MCF 10A (cell line): ENCODE data around the gene FATE1. TPM values are rescaled to one million over a fixed set of nuclear protein-coding genes. Genes with fewer than 3 reads are reported as not detected.

Experiments used
- BruUV-seq: library from RNA; stranded (reverse); fragments of 400-500 nt; replicated peaks from 2 replicates; lab custom pipeline; 2021; lab: Mats Ljungman, UMichigan
- CTCF ChIA-PET: fragments of 300-600 bp; sonication (Branson Sonifier 250); formaldehyde crosslinking; extraction: SDS; loops from one replicate; lab custom pipeline; 2021; ENCODE audit warnings: antibody characterized with exemption, inconsistent platforms; lab: Yijun Ruan, JAX
- POLR2A ChIA-PET: fragments of 300-600, 350-650 bp; sonication (Branson Sonifier 250); formaldehyde crosslinking; extraction: SDS; loops from one replicate; lab custom pipeline; 2020; ENCODE audit warnings: antibody characterized with exemption, inconsistent platforms; lab: Yijun Ruan, JAX
- DNase-seq: peaks from one replicate; pipeline ENCODE4 v3.0.0-alpha.2; 2018; ENCODE audit not compliant: unreplicated experiment
- H3K27ac Mint-ChIP-seq: one replicate; pipeline ENCODE4 v1.8.0; 2022; ENCODE audit warnings: mild to moderate bottlenecking, low read depth, mixed read lengths; ENCODE audit not compliant: unreplicated experiment
- H3K27me3 Mint-ChIP-seq: one replicate; pipeline ENCODE4 v1.8.0; 2022; ENCODE audit warnings: mixed read lengths; ENCODE audit not compliant: insufficient read depth, unreplicated experiment
- H3K36me3 Mint-ChIP-seq: one replicate; pipeline ENCODE4 v1.8.0; 2022; ENCODE audit warnings: mild to moderate bottlenecking, moderate library complexity, mixed read lengths; ENCODE audit not compliant: insufficient read depth, unreplicated experiment
- H3K4me1 Mint-ChIP-seq: one replicate; pipeline ENCODE4 v1.8.0; 2022; ENCODE audit warnings: mixed read lengths; ENCODE audit not compliant: insufficient read depth, unreplicated experiment
- H3K4me3 Mint-ChIP-seq: one replicate; pipeline ENCODE4 v1.8.0; 2022; ENCODE audit warnings: mild to moderate bottlenecking, moderate library complexity, mixed read lengths; ENCODE audit not compliant: unreplicated experiment
- H3K9me3 Mint-ChIP-seq: one replicate; pipeline ENCODE4 v1.8.0; 2022; ENCODE audit warnings: mixed read lengths; ENCODE audit not compliant: unreplicated experiment
- CTCF ChIP-seq: fragments of 200-600 bp; IDR thresholded peaks from one replicate; pipeline ENCODE4 v1.8.0; 2022; ENCODE audit warnings: antibody characterized with exemption, mild to moderate bottlenecking; ENCODE audit not compliant: unreplicated experiment
- intact Hi-C: fragments of 100-400 bp; cut with micrococcal nuclease; formaldehyde crosslinking; loops from 2 replicates; pipeline ENCODE4 v1.14.1; 2022
- total RNA-seq: library from RNA; stranded (reverse); gene quantifications from 2 replicates; pipeline ENCODE4 v1.2.3, GENCODE V29; 2022

The FATE1 gene
- total RNA-seq, 1 experiment from 2014 or later = not detected

DNA sequence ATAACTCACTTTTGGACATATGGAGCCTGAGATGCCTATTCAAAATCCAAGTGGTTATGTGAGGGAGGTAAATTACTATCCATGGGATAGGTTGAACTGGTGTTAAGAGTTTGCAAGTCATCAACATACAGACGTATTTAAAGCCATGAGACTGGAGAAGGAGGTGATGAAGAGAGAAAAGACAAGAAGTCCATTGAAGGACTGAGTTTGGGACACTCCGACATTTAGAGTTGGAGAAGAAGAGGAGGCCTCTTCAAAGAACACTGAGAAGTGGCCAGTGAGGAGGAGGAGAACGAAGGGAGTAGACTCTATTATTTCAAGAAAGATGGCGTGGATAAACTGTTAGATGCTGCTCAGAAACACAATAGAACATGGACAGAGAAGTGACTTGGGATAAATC, 18.6 kb downstream of the FATE1 start, which contains the start of gene CNGA2:
Gene CNGA2 (plus strand): TSS at position 301 of the 400 bp plus-strand sequence. CDS start 3,738 bp downstream, outside the sequence.
- no peaks in the 10 kb centered on the region for H3K27me3 Mint-ChIP-seq
- CTCF ChIA-PET = interaction anchor here (0.6 kb wide), 1 partner anchor 116 kb away, joined by 3 read pairs; no protein-coding TSS in a partner anchor
- intact Hi-C loops = no loop called here
- no TSS peak for BruUV-seq
- POLR2A ChIA-PET = no interaction called here
- no peak for TF ChIP-seq CTCF
- no peaks in the 10 kb centered on the region for H3K36me3 Mint-ChIP-seq
- no peaks in the 10 kb centered on the region for H3K4me1 Mint-ChIP-seq
- DNase-seq = no peak
- H3K9me3 Mint-ChIP-seq = no peaks in the 10 kb centered on the region
- H3K27ac Mint-ChIP-seq = no peak within 1 kb of the TSS
- no peak within 1 kb of the TSS for H3K4me3 Mint-ChIP-seq

- no peak for DNase-seq
- H3K4me1 Mint-ChIP-seq = no peaks in the 10 kb centered on the region
- intact Hi-C loops = no loop called here
- no peak for TF ChIP-seq CTCF
- POLR2A ChIA-PET = no interaction called here
- CTCF ChIA-PET = interaction anchor here (0.6 kb wide), 2 partner anchors 49 to 60 kb away, joined by 3 read pairs; no protein-coding TSS in a partner anchor
- no peaks in the 10 kb centered on the region for H3K9me3 Mint-ChIP-seq
- H3K36me3 Mint-ChIP-seq = no peaks in the 10 kb centered on the region
- H3K27ac Mint-ChIP-seq = no peak overlapping the region
- no TSS peak for BruUV-seq
- H3K4me3 Mint-ChIP-seq = no peak overlapping the region
- H3K27me3 Mint-ChIP-seq = no peaks in the 10 kb centered on the region
Measured at GRCh38 chrX:151735219-151735618, 19.4 kb downstream of the FATE1 start.

GRCh38 chrX:151736685-151737084, 20.9 kb downstream of the FATE1 start:
- BruUV-seq = no TSS peak
- H3K27me3 Mint-ChIP-seq = no peaks in the 10 kb centered on the region
- H3K4me3 Mint-ChIP-seq = no peak overlapping the region
- ChIA-PET POLR2A (no interaction called here), CTCF (interaction anchor here (0.5 kb wide), 1 partner anchor 20 kb away, joined by 3 read pairs; no protein-coding TSS in a partner anchor)
- DNase-seq = no peak
- no peak for TF ChIP-seq CTCF
- H3K36me3 Mint-ChIP-seq = no peaks in the 10 kb centered on the region
- no peaks in the 10 kb centered on the region for H3K9me3 Mint-ChIP-seq
- intact Hi-C loops = no loop called here
- H3K27ac Mint-ChIP-seq = no peak overlapping the region
- H3K4me1 Mint-ChIP-seq = no peaks in the 10 kb centered on the region

GRCh38 chrX:151737494-151737893, 21.7 kb downstream of the FATE1 start:
- no peak for DNase-seq
- Mint-ChIP-seq H3K4me3 (no peak overlapping the region), H3K9me3 (no peaks in the 10 kb centered on the region), H3K36me3 (no peaks in the 10 kb centered on the region), H3K27ac (no peak overlapping the region), H3K27me3 (no peaks in the 10 kb centered on the region), H3K4me1 (no peaks in the 10 kb centered on the region)
- ChIA-PET CTCF (no interaction called here), POLR2A (no interaction called here)
- no peak for TF ChIP-seq CTCF
- BruUV-seq = no TSS peak
- intact Hi-C loops = no loop called here
